K562 (cell line): Measurements from ENCODE around the gene HRNR. TPM values are rescaled to one million over a fixed set of nuclear protein-coding genes. Genes with fewer than 3 reads are reported as not detected.

Source experiments
- ATAC-seq: fragments of 200-7000 bp; cut with Tn5 transposase; 3 replicates; pipeline ENCODE4 v1.9.1; 2020; ENCODE audit warnings: moderate library complexity
- BruUV-seq: library from RNA; stranded (reverse); fragments of 400-500 nt; replicated peaks from 2 replicates; lab custom pipeline; 2021; lab: Mats Ljungman, UMichigan
- CTCF ChIA-PET: fragments of 300-600 bp; formaldehyde crosslinking; extraction: SDS; loops from one replicate; lab custom pipeline; 2021; ENCODE audit warnings: low intra/inter-chr PET ratio; lab: Yijun Ruan, JAX
- POLR2A ChIA-PET: fragments of 300-600, 350-650 bp; sonication (Branson Sonifier 250); formaldehyde crosslinking; extraction: SDS; loops from one replicate; lab custom pipeline; 2021; ENCODE audit warnings: antibody characterized with exemption, inconsistent platforms; lab: Yijun Ruan, JAX
- DNase-seq, 4 experiments: peaks; one replicate each; pipeline versions ENCODE4 v3.0.0 to v3.0.0-alpha.2; 2011 to 2018; ENCODE audit warnings: low spot score in 3 of 4, mixed read lengths in 3 of 4; ENCODE audit errors: extremely low read depth in 1 of 4
- FAIRE-seq: peaks from 2 replicates; lab custom pipeline; 2011; peaks lifted over from hg19 to GRCh38; lab: Jason Lieb, UNC
- H2AFZ ChIP-seq: 2 replicates; pipeline ENCODE4 v1.6.0; 2011; ENCODE audit warnings: low read depth, low read length, control low read depth, inconsistent platforms
- H3K27ac ChIP-seq: fragments of 200-600 bp; 3 replicates; pipeline ENCODE4 v1.8.0; 2011; ENCODE audit warnings: low read depth, mild to moderate bottlenecking, control low read depth, inconsistent platforms, low read length, moderate library complexity, mixed read lengths; ENCODE audit errors: extremely low read depth
- H3K27me3 ChIP-seq, 2 experiments: fragments of 300-600 bp in 1 of 2; 2 replicates in 1 of 2; 3 replicates in 1 of 2; pipeline versions ENCODE4 v1.6.0 to v1.8.0; 2011; ENCODE audit warnings: inconsistent platforms in 2 of 2, low read length in 2 of 2, mild to moderate bottlenecking in 1 of 2, mixed read lengths in 1 of 2, moderate library complexity in 1 of 2; ENCODE audit not compliant: control insufficient read depth in 2 of 2, insufficient read depth in 2 of 2
- H3K36me3 ChIP-seq: fragments of 300-600 bp; 3 replicates; pipeline ENCODE4 v1.8.0; 2011; ENCODE audit warnings: mild to moderate bottlenecking, low read length, inconsistent platforms; ENCODE audit not compliant: control insufficient read depth, insufficient read depth
- H3K4me1 ChIP-seq, 2 experiments: fragments of 200-600 bp in 1 of 2; replicated peaks in 1 of 2; 2 replicates in 1 of 2; 3 replicates in 1 of 2; pipeline versions ENCODE4 v1.5.1 to v1.8.0; 2011; ENCODE audit warnings: inconsistent platforms in 2 of 2, low read length in 2 of 2, mild to moderate bottlenecking in 1 of 2, mixed read lengths in 1 of 2, moderate library complexity in 1 of 2; ENCODE audit not compliant: control insufficient read depth in 2 of 2, insufficient read depth in 2 of 2
- H3K4me2 ChIP-seq: 2 replicates; pipeline ENCODE4 v1.6.1; 2011; ENCODE audit warnings: low read length, control low read depth, inconsistent platforms, mixed read lengths; ENCODE audit not compliant: insufficient read depth
- H3K4me3 ChIP-seq: fragments of 200-600 bp; sonication (generic), shearing (Covaris generic); 2 replicates; pipeline ENCODE4 v1.5.1; 2016; ENCODE audit warnings: control low read depth, inconsistent platforms
- H3K79me2 ChIP-seq: fragments of 200-600 bp; 3 replicates; pipeline ENCODE4 v1.8.0; 2011; ENCODE audit warnings: low read length, inconsistent platforms; ENCODE audit not compliant: control insufficient read depth, insufficient read depth
- H3K9ac ChIP-seq, 2 experiments: 2 replicates each; pipeline versions ENCODE4 v1.6.0 to v1.6.1; 2011; ENCODE audit warnings: low read depth in 2 of 2, low read length in 2 of 2, control low read depth in 1 of 2, inconsistent platforms in 1 of 2, mild to moderate bottlenecking in 1 of 2, mixed read lengths in 1 of 2; ENCODE audit not compliant: insufficient read depth in 1 of 2
- H3K9me1 ChIP-seq: one replicate; pipeline ENCODE4 v1.6.0; 2011; ENCODE audit warnings: inconsistent platforms, mild to moderate bottlenecking, low read length, moderate library complexity; ENCODE audit not compliant: control insufficient read depth, insufficient read depth
- H3K9me3 ChIP-seq: replicated peaks from 2 replicates; pipeline ENCODE4 v1.5.1; 2011; ENCODE audit warnings: low read depth, low read length, inconsistent platforms; ENCODE audit not compliant: control insufficient read depth, insufficient read depth
- H4K20me1 ChIP-seq: replicated peaks from 2 replicates; pipeline ENCODE4 v1.6.1; 2011; ENCODE audit warnings: low read length, inconsistent platforms, mixed read lengths; ENCODE audit not compliant: control insufficient read depth, insufficient read depth
- ARID4B ChIP-seq: sonication (generic); formaldehyde crosslinking; IDR thresholded peaks from 2 replicates; pipeline ENCODE4 v1.8.0; 2022; ENCODE audit warnings: mild to moderate bottlenecking, missing genetic modification reagents
- BMI1 ChIP-seq: fragments of 150-350 bp; IDR thresholded peaks from 2 replicates; pipeline ENCODE4 v1.6.1; 2014; ENCODE audit warnings: low read length
- DDX20 ChIP-seq: fragments of 450-650 bp; IDR thresholded peaks from 2 replicates; pipeline ENCODE4 v1.6.1; 2016; ENCODE audit warnings: missing genetic modification characterization, low read depth, mild to moderate bottlenecking, missing compliant biosample characterization, moderate library complexity
- DMBX1 ChIP-seq: fragments of 250-450 bp; sonication (Bioruptor Pico); IDR thresholded peaks from 2 replicates; pipeline ENCODE4 v1.8.0; 2022; ENCODE audit warnings: inconsistent platforms, mild to moderate bottlenecking, moderate library complexity, borderline replicate concordance
- GTF2F1 ChIP-seq: IDR thresholded peaks from 2 replicates; pipeline ENCODE4 v1.6.1; 2011; ENCODE audit warnings: low read depth, low read length, improper control_type of control experiment
- MXD1 ChIP-seq: fragments of 250-450 bp; sonication (Bioruptor Pico); IDR thresholded peaks from 2 replicates; pipeline ENCODE4 v1.8.0; 2021; ENCODE audit warnings: borderline replicate concordance, mild to moderate bottlenecking, moderate library complexity; ENCODE audit not compliant: poor library complexity, severe bottlenecking
- NCOA2 ChIP-seq, 2 experiments: fragments of 450-650 bp; IDR thresholded peaks; 2 replicates each; pipeline ENCODE4 v1.6.1; 2018; ENCODE audit warnings: mild to moderate bottlenecking in 2 of 2, moderate library complexity in 1 of 2; ENCODE audit not compliant: partially characterized antibody in 2 of 2
- TAF9B ChIP-seq: fragments of 450-650 bp; IDR thresholded peaks from 2 replicates; pipeline ENCODE4 v1.6.1; 2018; ENCODE audit warnings: mild to moderate bottlenecking; ENCODE audit not compliant: partially characterized antibody
- TCF7 ChIP-seq: sonication (generic); IDR thresholded peaks from 2 replicates; pipeline ENCODE4 v1.6.1; 2016; ENCODE audit warnings: antibody characterized with exemption, borderline replicate concordance
- ZBTB43 ChIP-seq: sonication (generic); formaldehyde crosslinking; IDR thresholded peaks from 2 replicates; pipeline ENCODE4 v1.8.0; 2023; ENCODE audit warnings: mild to moderate bottlenecking, missing genetic modification reagents
- ZNF140 ChIP-seq: fragments of 250-450 bp; sonication (Bioruptor Pico); IDR thresholded peaks from 2 replicates; pipeline ENCODE4 v1.8.0; 2021; ENCODE audit warnings: moderate library complexity, mild to moderate bottlenecking, inconsistent platforms
- ZNF217 ChIP-seq: sonication (generic); formaldehyde crosslinking; IDR thresholded peaks from 2 replicates; pipeline ENCODE4 v1.8.0; 2022; ENCODE audit warnings: mild to moderate bottlenecking, missing genetic modification reagents
- ZNF41 ChIP-seq: fragments of 250-450 bp; sonication (Bioruptor Pico); conservative IDR thresholded peaks from 2 replicates; pipeline ENCODE4 v1.4.0; 2020; ENCODE audit warnings: mild to moderate bottlenecking
- ZNF431 ChIP-seq: sonication (generic); formaldehyde crosslinking; IDR thresholded peaks from 2 replicates; pipeline ENCODE4 v1.8.0; 2022; ENCODE audit warnings: mild to moderate bottlenecking, missing genetic modification reagents
- WGBS: fragments of 100-300 bp; shearing (Covaris generic); methylation state at CpG from one replicate; pipeline ENCODE4 v1.1.6; 2016; ENCODE audit warnings: low coverage, mixed read lengths; ENCODE audit not compliant: insufficient coverage; ENCODE audit errors: missing lambda C conversion rate; 5-methylcytosine and 5-hydroxymethylcytosine counted together
- in situ Hi-C: fragments of 300-500 bp; cut with MboI; formaldehyde crosslinking; loops from 4 replicates; pipeline ENCODE4 v1.15.0; 2018; ENCODE audit warnings: inconsistent platforms, mixed read lengths
- intact Hi-C: fragments of 100-400 bp; cut with micrococcal nuclease; formaldehyde crosslinking; loops from 2 replicates; pipeline ENCODE4 v1.14.2; 2022
- polyA plus RNA-seq, 8 experiments: library from polyadenylated mRNA; depleted of rRNA in 4 of 8; stranded (reverse) in 5 of 8; unstranded in 3 of 8; fragments of >200 nt; fragmentation: Nextera tagmentation in 2 of 8; fragmentation: Illumina TruSeq in 1 of 8; extraction: Ambion mirVana in 2 of 8; extraction: Trizol in 1 of 8; gene quantifications; 2 replicates each; pipeline versions ENCODE4 v1.2.1 to v1.2.3, GENCODE V29; 2011 to 2014; ENCODE audit warnings: inconsistent platforms in 1 of 8, missing spikeins in 1 of 8
- total RNA-seq, 7 experiments: library from RNA; depleted of rRNA in 6 of 7; stranded (reverse); fragments of >200 nt in 6 of 7; fragmentation: Illumina TruSeq in 2 of 7; extraction: Trizol in 2 of 7; gene quantifications; 2 replicates each; pipeline versions ENCODE4 v1.2.1 to v1.2.3, GENCODE V29; 2011 to 2021; ENCODE audit warnings: low replicate concordance in 1 of 7

Gene HRNR
- total and polyA plus RNA-seq, 9 of the 15 experiments (the other 6 are each of a cell fraction or from before 2014, with no cell fraction given), result not detected

- BruUV-seq, result no TSS peak
- Histone ChIP-seq H3K79me2 (no peaks in the 10 kb centered on the region), H3K36me3 (no peaks in the 10 kb centered on the region), H3K4me2 (no peak overlapping the region), H3K9me1 (no peaks in the 10 kb centered on the region), H3K9me3 (no peaks in the 10 kb centered on the region), H3K27ac (no peak overlapping the region), H3K27me3 (peaks cover 7 to 39% of the 10 kb centered on the region in 2 experiments; a peak in 3 of 5 replicates), H3K4me1 (no peaks in the 10 kb centered on the region), H4K20me1 (no peaks in the 10 kb centered on the region), H3K9ac (no peak overlapping the region), H3K4me3 (no peak overlapping the region), H2AFZ (no peak overlapping the region)
- POLR2A ChIA-PET, result no interaction called here
- ATAC-seq (no peak), DNase-seq (no peak), FAIRE-seq (no peak)
- CTCF ChIA-PET, result no interaction called here
- WGBS, result under 1% methylated on average over 19 of the region's 24 CpGs
- in situ Hi-C loops (no loop called here), intact Hi-C loops (no loop called here)
- no peak for TF ChIP-seq BMI1
- TF ChIP-seq NCOA2 (IDR thresholded peaks at IDR 0.05; ENCODE audit: partially characterized antibody in 2 of 2), result no peak
- TF ChIP-seq DDX20 (tag), result no peak
- no peak for TF ChIP-seq ZNF217 (CRISPR knock-in tag)
- TF ChIP-seq ARID4B, result no peak
- no peak for TF ChIP-seq GTF2F1
- no peak for TF ChIP-seq ZNF431 (CRISPR knock-in tag)
- TF ChIP-seq ZNF140 (CRISPR knock-in tag), result no peak
- TF ChIP-seq TCF7, result no peak
- no peak for TF ChIP-seq TAF9B
- no peak for TF ChIP-seq ZNF41
- no peak for TF ChIP-seq DMBX1 (CRISPR knock-in tag)
- no peak for TF ChIP-seq MXD1 (CRISPR knock-in tag)
- TF ChIP-seq ZBTB43, result no peak
Observed at GRCh38 chr1:152218762-152219436, 5.1 kb downstream of the HRNR start.
